ENCODE results near the gene HAUS3.
A peak's percentile ranks its signal among the peaks of the same experiment; 100 is the strongest.

HAUS3 gene

DNA sequence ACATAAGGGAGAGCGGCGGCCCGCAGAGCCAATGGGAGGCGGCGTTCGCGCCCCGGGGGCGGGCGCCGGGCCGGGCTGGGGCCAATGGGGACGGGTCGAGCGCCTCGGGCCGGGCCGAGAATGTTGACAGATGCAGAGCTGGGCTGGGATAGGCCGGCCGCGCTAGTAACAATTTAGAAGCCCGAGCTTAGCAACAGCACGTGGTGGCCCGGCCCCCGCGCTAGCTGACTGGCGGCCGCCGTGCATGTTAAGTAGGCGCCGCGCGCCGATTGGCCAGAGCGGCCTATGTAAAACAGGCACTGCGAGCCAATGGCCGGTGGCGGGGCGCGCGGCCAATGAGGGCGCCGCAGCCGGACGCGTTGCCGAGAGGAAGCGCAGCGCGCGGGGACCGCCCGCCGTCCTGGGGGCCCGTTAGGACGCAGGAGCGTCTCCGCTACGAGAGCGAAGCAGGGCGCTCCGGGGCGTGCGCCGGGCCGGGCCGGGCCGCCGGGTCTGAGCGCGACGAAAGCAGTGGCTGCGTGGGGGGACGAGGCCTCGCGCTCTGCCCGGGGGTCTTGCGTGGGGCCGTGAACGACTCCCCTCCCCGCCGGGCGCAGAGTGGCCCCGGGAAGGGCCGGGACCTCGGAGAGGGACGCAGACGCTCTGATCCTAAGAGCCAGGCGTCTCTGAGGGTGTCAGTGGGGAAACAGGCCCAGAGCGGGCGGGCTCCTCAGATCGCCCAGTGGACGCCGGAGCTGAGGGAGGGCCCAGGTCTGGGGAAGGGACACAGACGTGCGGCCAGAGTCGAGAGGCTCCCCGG is 20.4 kb upstream of the HAUS3 start:
- H3K4me3 ChIP-seq (ENCODE audit: low read depth, low read length) = peak overlapping the region; percentile 53
- peak; percentile 100 for DNase-seq (ENCODE audit: low read depth)
- TF ChIP-seq POLR2A (IDR thresholded peaks at IDR 0.05; ENCODE audit: extremely low read depth, insufficient read length) = peak; percentile 93
- TF ChIP-seq, protein P1, sequence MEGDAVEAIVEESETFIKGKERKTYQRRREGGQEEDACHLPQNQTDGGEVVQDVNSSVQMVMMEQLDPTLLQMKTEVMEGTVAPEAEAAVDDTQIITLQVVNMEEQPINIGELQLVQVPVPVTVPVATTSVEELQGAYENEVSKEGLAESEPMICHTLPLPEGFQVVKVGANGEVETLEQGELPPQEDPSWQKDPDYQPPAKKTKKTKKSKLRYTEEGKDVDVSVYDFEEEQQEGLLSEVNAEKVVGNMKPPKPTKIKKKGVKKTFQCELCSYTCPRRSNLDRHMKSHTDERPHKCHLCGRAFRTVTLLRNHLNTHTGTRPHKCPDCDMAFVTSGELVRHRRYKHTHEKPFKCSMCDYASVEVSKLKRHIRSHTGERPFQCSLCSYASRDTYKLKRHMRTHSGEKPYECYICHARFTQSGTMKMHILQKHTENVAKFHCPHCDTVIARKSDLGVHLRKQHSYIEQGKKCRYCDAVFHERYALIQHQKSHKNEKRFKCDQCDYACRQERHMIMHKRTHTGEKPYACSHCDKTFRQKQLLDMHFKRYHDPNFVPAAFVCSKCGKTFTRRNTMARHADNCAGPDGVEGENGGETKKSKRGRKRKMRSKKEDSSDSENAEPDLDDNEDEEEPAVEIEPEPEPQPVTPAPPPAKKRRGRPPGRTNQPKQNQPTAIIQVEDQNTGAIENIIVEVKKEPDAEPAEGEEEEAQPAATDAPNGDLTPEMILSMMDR (IDR thresholded peaks at IDR 0.05; ENCODE audit: low read depth, low read length) = no peak
- TF ChIP-seq MYC (IDR thresholded peaks at IDR 0.05; ENCODE audit: low read depth, low read length) = peak; percentile 76
- TF ChIP-seq, protein P2, sequence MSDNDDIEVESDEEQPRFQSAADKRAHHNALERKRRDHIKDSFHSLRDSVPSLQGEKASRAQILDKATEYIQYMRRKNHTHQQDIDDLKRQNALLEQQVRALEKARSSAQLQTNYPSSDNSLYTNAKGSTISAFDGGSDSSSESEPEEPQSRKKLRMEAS (IDR thresholded peaks at IDR 0.05; ENCODE audit: low read depth, low read length) = peak; percentile 97

DNA sequence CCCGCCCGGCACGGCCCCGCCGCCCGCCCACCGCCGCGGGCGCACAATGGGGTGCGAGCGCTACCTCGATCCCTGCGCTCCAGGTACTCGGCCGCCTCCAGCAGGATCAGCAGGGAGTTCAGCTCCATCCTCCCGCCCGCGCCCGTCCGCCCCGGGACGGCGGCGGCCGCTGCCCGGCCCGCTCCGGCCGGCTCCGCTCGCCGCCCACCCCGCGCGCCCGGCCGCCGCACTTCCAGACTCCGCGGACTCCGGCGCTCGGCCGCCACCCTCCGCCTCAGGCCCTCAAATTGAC is 19.9 kb upstream of the HAUS3 start, which contains the start of gene MXD4:
TSS of gene MXD4 (minus strand) at position 257 of the 292 bp plus-strand sequence. CDS start at position 128, 129 bp downstream.
- TF ChIP-seq, protein P2 (IDR thresholded peaks at IDR 0.05; ENCODE audit: low read depth, low read length) = no peak
- no peak for DNase-seq (ENCODE audit: low read depth)

DNA sequence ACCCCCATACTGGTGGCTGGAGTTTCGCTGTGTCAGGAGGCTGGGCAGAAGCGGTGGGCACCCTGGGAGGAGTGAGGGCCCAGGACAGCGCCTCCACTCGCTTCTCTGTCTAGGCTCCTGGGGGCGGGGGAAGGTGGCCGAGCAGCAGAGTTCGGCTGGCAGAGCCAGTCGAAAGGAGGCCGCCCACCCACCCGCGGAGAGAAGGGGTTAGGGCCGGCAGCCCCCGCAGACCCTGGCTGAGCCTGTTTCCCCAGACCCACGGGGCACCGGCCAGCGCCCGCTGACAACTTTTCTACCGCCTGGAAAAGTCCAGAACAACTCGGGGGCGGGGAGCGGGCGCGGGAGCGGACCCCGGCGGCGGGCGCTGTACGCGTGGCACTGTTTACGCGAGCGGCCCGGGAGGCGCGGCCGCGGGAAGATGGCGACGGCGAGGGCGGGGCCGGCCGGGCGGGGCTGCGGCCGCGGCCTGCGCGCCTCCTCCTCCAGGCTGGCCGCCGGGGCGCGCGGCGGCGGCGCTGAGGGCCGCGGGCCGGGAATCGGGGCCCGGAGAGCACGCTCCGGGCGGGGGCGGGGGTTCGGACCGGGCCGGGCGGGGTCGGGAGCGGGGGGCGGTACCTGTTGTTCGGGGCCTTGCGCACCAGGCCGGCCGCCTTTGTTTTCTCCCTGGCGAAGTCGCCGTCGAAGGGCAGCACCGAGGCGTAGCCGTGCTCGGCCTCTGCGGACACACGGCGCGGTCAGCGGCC is 19.4 kb upstream of the HAUS3 start:
- peak; percentile 71 for DNase-seq (ENCODE audit: low read depth)
- peak overlapping the region; percentile 55 for H3K4me3 ChIP-seq (ENCODE audit: low read depth, low read length)
- TF ChIP-seq, protein P1 (IDR thresholded peaks at IDR 0.05; ENCODE audit: low read depth, low read length) = no peak
- TF ChIP-seq, protein P2 (IDR thresholded peaks at IDR 0.05; ENCODE audit: low read depth, low read length) = peak; percentile 53

More for the DNA sequence above, 19.9 kb upstream of the HAUS3 start, which contains the start of gene MXD4:
- H3K4me3 ChIP-seq (ENCODE audit: low read depth, low read length) = peak within 1 kb of the TSS; percentile 55

DNA sequence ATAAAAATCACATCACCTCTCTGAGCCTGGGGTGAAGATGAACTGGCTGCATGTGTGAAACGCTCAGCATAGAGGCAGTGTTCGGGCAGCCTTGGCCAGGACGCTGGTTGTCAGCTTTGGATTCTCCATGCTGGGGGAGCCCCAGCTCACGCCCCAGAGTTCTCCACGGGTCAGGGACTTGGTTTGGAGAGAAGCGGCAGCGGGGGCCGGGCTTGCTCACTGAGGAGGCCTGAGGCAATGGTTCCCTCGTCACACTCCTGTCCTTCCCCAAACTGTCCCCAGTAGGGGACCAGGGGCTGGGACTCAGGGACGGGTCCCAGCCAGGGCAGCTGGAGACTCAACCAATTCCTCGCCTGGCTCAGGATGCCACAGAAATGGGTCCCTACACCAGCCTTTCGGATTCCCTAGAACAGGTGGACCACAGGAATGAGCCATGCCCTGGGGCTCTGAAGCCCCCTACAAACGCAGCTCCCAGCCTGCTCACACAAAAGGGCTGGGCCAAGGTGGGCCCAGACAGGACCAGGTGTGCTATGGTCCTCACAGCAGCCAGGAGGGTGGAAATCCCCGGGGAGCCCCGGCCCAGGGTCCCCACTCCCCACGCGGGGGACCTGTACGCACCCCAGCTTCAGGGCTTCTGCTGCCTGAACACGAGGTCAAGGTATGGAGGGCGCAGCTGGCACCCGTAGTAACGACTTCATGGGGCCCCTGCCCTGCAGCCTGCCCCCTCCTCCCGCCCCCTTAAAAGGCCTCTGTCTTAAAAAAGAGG is 18.6 kb upstream of the HAUS3 start:
- TF ChIP-seq POLR2A (IDR thresholded peaks at IDR 0.05; ENCODE audit: extremely low read depth, insufficient read length) = no peak
- no peak for TF ChIP-seq MYC (IDR thresholded peaks at IDR 0.05; ENCODE audit: low read depth, low read length)
- peak; percentile 26 for DNase-seq (ENCODE audit: low read depth)

DNA sequence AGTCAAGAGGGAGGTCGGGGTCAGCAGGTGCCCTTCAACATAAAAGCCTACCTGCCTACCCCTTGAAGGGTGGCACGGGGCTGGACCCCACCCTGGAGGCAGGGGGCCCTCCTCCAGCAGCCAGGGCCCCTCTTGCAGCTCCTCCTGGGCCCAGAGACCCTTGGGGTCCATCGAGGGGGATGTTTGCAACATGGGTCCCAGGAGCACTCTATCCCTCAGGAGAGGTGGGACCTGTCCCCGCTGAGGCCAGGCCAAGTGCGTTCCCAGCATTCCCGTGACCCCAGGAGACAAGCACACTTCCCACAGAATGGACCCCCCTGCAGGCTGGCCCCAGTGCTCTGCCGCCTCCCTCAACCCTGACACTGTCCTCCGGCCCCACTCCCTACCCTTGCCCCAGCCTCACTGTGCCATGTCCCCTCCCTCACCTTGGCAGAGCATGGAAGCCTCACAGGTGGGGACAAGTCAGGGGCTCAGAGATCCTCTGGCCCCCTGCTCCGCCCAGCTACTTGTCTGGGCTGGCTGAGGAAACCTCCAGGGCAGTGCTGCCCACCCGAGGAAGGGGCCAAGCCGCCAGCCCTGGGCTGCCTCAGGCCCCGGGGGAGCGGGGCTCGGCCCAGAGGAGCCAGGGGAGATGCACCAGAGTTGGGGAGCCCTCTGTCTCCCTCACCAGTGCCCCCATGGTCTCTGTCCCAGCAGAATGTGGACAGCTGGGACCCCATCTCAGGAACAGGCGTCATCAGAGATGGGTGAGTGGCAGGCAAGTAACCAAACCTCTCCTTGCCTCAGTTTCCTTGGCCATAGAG is 17.8 kb upstream of the HAUS3 start:
- TF ChIP-seq MYC (IDR thresholded peaks at IDR 0.05; ENCODE audit: low read depth, low read length) (no peak), POLR2A (IDR thresholded peaks at IDR 0.05; ENCODE audit: extremely low read depth, insufficient read length) (no peak)
- TF ChIP-seq, protein P2 (IDR thresholded peaks at IDR 0.05; ENCODE audit: low read depth, low read length) = no peak
- TF ChIP-seq, protein P1 (IDR thresholded peaks at IDR 0.05; ENCODE audit: low read depth, low read length) = no peak
- no peak overlapping the region for H3K4me3 ChIP-seq (ENCODE audit: low read depth, low read length)
- no peak for DNase-seq (ENCODE audit: low read depth)

More for the DNA sequence above, 18.6 kb upstream of the HAUS3 start:
- H3K4me3 ChIP-seq (ENCODE audit: low read depth, low read length) = peak overlapping the region; percentile 55

DNA sequence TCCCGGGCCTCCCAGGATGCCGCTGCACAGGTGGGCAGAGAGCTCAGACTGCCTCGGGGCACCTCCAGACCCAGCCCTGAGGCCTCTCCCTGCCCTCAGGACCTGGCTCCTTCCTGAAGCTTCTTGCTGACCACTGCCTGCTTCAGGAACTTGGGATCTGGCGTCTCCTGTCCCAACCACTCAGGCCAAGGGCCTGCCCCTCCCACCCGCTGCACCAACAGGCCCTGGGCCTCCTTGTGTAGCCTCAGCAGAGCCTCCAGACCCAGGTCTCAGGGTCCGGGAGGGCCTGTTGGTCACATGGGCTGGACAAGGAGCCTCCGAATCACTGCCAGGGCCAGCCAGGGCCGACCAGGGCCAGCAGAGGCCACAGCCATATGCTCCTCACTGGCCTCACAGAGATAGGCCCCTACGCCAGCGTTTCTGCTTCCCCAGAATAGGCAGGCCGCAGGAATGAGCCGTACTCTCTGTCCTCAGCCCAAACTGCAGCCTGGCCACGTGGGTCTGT is 17.2 kb upstream of the HAUS3 start:
- no peak overlapping the region for H3K4me3 ChIP-seq (ENCODE audit: low read depth, low read length)
- TF ChIP-seq, protein P2 (IDR thresholded peaks at IDR 0.05; ENCODE audit: low read depth, low read length) = no peak
- no peak for DNase-seq (ENCODE audit: low read depth)
